Mononuclear cell (primary cell): Measurements from ENCODE around the gene MYH4. TPM values are rescaled to one million over a fixed set of nuclear protein-coding genes. Genes with fewer than 3 reads are reported as not detected.

ENCODE experiments used
- H3K27me3 ChIP-seq: 2 replicates; pipeline ENCODE4 v1.6.0; 2011; ENCODE audit warnings: low read length, control low read depth; ENCODE audit not compliant: insufficient read depth
- H3K4me1 ChIP-seq: 2 replicates; pipeline ENCODE4 v1.5.1; 2011; ENCODE audit warnings: mild to moderate bottlenecking, low read length, control low read depth; ENCODE audit not compliant: insufficient read depth
- H3K4me3 ChIP-seq: 2 replicates; pipeline ENCODE4 v1.5.1; 2011; ENCODE audit warnings: mild to moderate bottlenecking, low read length, moderate library complexity
- H3K9me3 ChIP-seq: 2 replicates; pipeline ENCODE4 v1.5.1; 2011; ENCODE audit warnings: low read depth, mild to moderate bottlenecking, control low read depth, low read length
- total RNA-seq: library from RNA; depleted of rRNA; stranded (reverse); fragments of >200 nt; gene quantifications from one replicate; pipeline ENCODE4 v1.2.3, GENCODE V29; 2012

The MYH4 gene
- total RNA-seq, 1 donor, result not detected

DNA sequence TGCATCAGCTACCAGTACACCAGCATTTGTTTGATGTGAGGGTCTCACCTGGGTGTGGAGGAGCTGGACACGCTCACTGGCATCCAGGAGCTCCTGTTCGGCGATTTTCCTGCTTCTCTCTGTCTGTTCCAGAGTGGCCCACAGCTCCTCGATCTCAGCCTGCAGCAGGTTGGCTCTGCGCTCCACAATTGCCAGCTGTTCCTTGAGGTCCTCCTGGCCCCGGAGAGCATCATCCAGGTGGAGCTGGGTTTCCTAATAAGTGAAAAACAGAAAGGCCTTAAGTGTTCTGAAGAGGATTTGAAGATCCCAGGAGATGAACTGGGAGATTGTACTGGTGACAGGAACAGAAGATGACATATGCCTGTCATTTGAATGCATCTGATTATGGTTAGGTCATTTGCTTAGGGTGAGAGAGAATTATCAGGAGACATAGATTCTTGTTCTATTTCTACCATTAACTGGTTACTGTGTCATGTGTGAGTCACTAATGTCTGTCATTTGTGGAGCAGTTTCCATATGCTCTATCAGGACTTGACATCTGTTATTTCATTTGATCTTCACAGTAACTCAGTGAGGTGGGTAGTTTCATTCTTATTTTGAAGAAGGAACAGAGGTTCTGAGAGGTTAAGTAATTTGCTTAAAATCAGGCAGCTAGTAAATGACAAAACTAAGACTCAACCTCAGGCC lies 75.0 kb downstream of the MYH4 start:
- no peaks in the 10 kb centered on the region for H3K4me1 ChIP-seq
- no peak overlapping the region for H3K4me3 ChIP-seq
- H3K9me3 ChIP-seq, result no peaks in the 10 kb centered on the region
- H3K27me3 ChIP-seq, result peaks cover 5% of the 10 kb centered on the region

Other genes starting within 250 kb of the MYH4 start
- not detected for gene MYH13, start 96.6 kb downstream of the MYH4 start, total RNA-seq
- gene MYH8, start 47.6 kb downstream of the MYH4 start, total RNA-seq, result not detected
- gene MYH1, start 49.0 kb upstream of the MYH4 start, total RNA-seq, result not detected
- not detected for gene MYH2, start 80.1 kb upstream of the MYH4 start, total RNA-seq
- 2.3 TPM for gene MYH3, start 187.8 kb upstream of the MYH4 start, total RNA-seq
- gene SCO1, start 228.0 kb upstream of the MYH4 start, total RNA-seq, result 17.1 TPM
- 76.7 TPM for gene ADPRM, start 228.0 kb upstream of the MYH4 start, total RNA-seq